Pancreas (tissue), 10 donors: Measurements from ENCODE around the gene KCNIP1. TPM values are rescaled to one million over a fixed set of nuclear protein-coding genes. Genes with fewer than 3 reads are reported as not detected.

Experiments
- ATAC-seq, 4 donors: fragments of 200-7000 bp; cut with Tn5 transposase; one replicate each; pipeline versions ENCODE4 v1.8.0 to v1.9.1; 2020; ENCODE audit warnings: mild to moderate bottlenecking in 4 of 4, moderate library complexity in 4 of 4
- DNase-seq, 6 donors: peaks; one replicate each; pipeline ENCODE4 v3.0.0-alpha.2; 2020
- FAIRE-seq: peaks from 2 replicates; lab custom pipeline; 2012; peaks lifted over from hg19 to GRCh38; lab: Jason Lieb, UNC
- H3K27ac ChIP-seq, 4 donors: fragments of 200-600 bp; sonication (generic); 1 replicate in 3 of 4; 2 replicates in 1 of 4; pipeline versions ENCODE4 v1.5.0 to v1.8.0; 2020
- H3K27me3 ChIP-seq, 4 donors: fragments of 200-600 bp; one replicate each; pipeline ENCODE4 v1.8.0; 2021
- H3K36me3 ChIP-seq, 3 donors: fragments of 200-600 bp; sonication (generic) in 1 of 3; one replicate each; pipeline versions ENCODE4 v1.5.0 to v1.8.0; 2020 to 2021
- H3K4me1 ChIP-seq, 3 donors: fragments of 200-600 bp; one replicate each; pipeline ENCODE4 v1.8.0; 2021
- H3K4me3 ChIP-seq, 4 donors: fragments of 200-600 bp; sonication (generic) in 2 of 4; one replicate each; pipeline versions ENCODE4 v1.5.0 to v1.8.0; 2020 to 2021
- H3K9me3 ChIP-seq, 4 donors: fragments of 200-600 bp; one replicate each; pipeline ENCODE4 v1.8.0; 2021
- WGBS, 2 donors: extraction: QIAGEN DNeasy Blood & Tissue Kit; methylation state at CpG; one replicate each; pipeline ENCODE4 v1.1.7; 2013; 5-methylcytosine and 5-hydroxymethylcytosine counted together
- intact Hi-C, 3 donors: fragments of 100-400 bp; cut with DNase I; formaldehyde crosslinking; loops; one replicate each; pipeline versions ENCODE4 v1.11.1 to v1.14.2; 2022
- polyA plus RNA-seq, 2 donors: library from polyadenylated mRNA; stranded (reverse); fragments of 200-250 nt; gene quantifications; one replicate each; pipeline ENCODE4 v1.2.3, GENCODE V29; 2013
- total RNA-seq, 6 donors: library from RNA; stranded (reverse); fragmentation: NEBNext Ultra II Directional in 4 of 6; extraction: Animal tissue kit (Norgen Biotek cat#: 25700) in 4 of 6; gene quantifications; one replicate each; pipeline versions ENCODE4 v1.2.1 to v1.2.4, GENCODE V29; 2021 to 2023
- TF ChIP-seq, protein P1 (sequence below), 4 donors: fragments of 200-600 bp; sonication (generic) in 3 of 4; IDR thresholded peaks; one replicate each; pipeline versions ENCODE4 v1.5.0 to v1.8.0; 2021; ENCODE audit warnings: antibody characterized with exemption in 4 of 4
- donor health status: healthy with polysubstance abuse.
- donor health status: DM: no; HTN: no; CAD: no; lungs with moderate emphysema.
- donor health status: DM: no; HTN: no; CAD: no.
- donor health status: control.
- donor health status: control.
- donor health status: Bipolar disorder and iron deficiency.
- donor health status: DM: yes; HTN: yes; CAD: no.
- donor health status: DM: no; HTN: no; CAD: no.
- donor health status: DM: no; HTN: no; CAD: no.
- donor health status: DM: yes; HTN: yes; CAD: no.

The KCNIP1 gene
- total and polyA plus RNA-seq, 8 donors, result 0.31 to 10.3 (median 1.1) TPM

DNA sequence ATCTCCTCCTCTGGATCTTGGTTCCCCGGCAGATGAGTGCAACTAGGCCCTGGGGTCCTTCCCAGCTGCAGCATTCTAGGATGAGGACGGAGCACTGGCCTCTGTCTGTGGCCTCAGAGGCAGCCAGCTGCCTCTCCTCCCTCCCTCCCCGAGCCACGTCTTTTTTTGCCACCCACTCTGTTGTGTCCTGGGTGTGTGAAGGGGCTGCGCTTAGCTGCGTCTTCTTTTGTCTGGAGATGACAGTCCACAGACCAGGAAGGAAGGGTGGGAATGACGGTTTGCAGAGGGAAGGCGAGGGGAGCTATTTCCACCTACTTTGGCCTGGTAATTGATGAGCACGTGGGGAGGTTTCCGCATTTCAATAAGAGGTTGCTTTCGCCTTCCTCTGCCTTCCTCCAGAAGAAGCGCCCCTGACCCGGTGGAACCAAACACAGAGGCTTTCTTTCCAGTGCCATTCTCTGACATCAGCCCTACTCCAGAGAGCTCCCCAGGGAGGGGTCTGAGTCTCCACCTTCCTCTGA is 245.2 kb downstream of the KCNIP1 start:
- H3K4me3 ChIP-seq, result no peak overlapping the region
- TF ChIP-seq, protein P1, sequence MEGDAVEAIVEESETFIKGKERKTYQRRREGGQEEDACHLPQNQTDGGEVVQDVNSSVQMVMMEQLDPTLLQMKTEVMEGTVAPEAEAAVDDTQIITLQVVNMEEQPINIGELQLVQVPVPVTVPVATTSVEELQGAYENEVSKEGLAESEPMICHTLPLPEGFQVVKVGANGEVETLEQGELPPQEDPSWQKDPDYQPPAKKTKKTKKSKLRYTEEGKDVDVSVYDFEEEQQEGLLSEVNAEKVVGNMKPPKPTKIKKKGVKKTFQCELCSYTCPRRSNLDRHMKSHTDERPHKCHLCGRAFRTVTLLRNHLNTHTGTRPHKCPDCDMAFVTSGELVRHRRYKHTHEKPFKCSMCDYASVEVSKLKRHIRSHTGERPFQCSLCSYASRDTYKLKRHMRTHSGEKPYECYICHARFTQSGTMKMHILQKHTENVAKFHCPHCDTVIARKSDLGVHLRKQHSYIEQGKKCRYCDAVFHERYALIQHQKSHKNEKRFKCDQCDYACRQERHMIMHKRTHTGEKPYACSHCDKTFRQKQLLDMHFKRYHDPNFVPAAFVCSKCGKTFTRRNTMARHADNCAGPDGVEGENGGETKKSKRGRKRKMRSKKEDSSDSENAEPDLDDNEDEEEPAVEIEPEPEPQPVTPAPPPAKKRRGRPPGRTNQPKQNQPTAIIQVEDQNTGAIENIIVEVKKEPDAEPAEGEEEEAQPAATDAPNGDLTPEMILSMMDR (IDR thresholded peaks at IDR 0.05), result no peak
- ATAC-seq (no peak), DNase-seq (no peak), FAIRE-seq (no peak)
- H3K27ac ChIP-seq, result peak overlapping the region in 3 of 4 donors; percentile 16 to 79 (median 22)
- H3K9me3 ChIP-seq, result no peaks in the 10 kb centered on the region
- peaks cover 0 to 20% (median 12%) of the 10 kb centered on the region in 3 donors for H3K4me1 ChIP-seq
- intact Hi-C loops, result loop anchor here in 2 of 3 donors (5.0 to 10.0 kb wide), 2 partner anchors 38 to 46 kb away; no protein-coding TSS in a partner anchor
- no peaks in the 10 kb centered on the region for H3K36me3 ChIP-seq
- no peaks in the 10 kb centered on the region for H3K27me3 ChIP-seq
- WGBS, 2 donors, result 81 to 85% methylated on average over 13 of the region's 13 CpGs

DNA sequence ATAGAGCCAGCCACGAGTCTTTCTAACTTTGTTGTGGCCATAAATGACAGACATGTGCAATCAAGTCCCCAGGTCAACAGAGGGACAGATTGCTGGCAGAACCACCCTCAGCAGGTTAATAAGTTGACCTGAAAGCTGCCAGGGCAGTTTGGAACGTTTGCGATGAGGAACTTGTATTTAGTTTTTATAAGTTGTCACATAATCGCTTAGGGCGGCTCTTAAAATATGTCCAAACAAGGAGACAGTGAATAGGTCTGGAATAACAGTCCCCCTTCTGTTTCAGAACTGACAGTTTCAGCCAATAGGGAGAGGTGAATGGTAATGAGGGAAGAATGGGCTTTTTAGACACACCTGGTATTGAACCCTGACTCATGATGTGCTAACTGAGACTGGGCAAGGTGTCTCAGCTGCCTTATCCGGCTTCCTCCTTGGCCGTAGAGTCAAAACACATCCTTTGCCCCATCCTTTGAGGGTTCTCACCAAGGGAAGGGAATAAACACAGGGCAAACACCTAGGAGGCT is 246.2 kb downstream of the KCNIP1 start:
- peaks cover 0 to 12% (median 9%) of the 10 kb centered on the region in 3 donors for H3K4me1 ChIP-seq
- TF ChIP-seq, protein P1 (IDR thresholded peaks at IDR 0.05), result no peak
- H3K4me3 ChIP-seq, result peak overlapping the region in 1 of 4 donors; percentile 32
- no peaks in the 10 kb centered on the region for H3K27me3 ChIP-seq
- intact Hi-C loops, result loop anchor here in 2 of 3 donors (5.0 to 10.0 kb wide), 2 partner anchors 37 to 45 kb away; no protein-coding TSS in a partner anchor
- WGBS, 2 donors, result 28% methylated on average over 7 of the region's 7 CpGs
- no peaks in the 10 kb centered on the region for H3K36me3 ChIP-seq
- no peaks in the 10 kb centered on the region for H3K9me3 ChIP-seq
- DNase-seq (peak in 3 of 6 donors; percentile 38 to 53 (median 42)), ATAC-seq (peak; percentile 32 to 65 (median 43)), FAIRE-seq (no peak)
- peak overlapping the region; percentile 66 to 79 (median 70) for H3K27ac ChIP-seq

DNA sequence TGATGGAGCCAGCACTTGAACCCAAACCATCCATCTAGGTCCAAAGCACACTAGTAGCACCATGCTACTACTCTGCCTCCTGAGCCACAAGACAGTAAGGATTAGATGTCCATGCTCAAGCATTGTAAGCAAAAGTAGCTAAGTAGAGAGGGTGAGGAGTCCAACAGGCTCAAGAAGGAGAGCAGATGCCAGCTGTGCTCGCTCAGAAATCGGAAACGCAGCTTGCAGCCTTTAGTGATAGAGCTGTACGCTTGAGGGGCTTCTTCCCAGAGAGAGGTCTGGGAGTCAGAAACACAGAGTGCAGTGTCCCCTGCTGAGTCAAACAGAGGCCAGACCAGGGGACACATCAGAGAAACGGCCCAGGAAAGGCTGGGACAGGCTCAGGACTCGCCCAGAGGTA is 247.0 kb downstream of the KCNIP1 start:
- 79 to 84% methylated on average over 6 of the region's 6 CpGs for WGBS, 2 donors

DNA sequence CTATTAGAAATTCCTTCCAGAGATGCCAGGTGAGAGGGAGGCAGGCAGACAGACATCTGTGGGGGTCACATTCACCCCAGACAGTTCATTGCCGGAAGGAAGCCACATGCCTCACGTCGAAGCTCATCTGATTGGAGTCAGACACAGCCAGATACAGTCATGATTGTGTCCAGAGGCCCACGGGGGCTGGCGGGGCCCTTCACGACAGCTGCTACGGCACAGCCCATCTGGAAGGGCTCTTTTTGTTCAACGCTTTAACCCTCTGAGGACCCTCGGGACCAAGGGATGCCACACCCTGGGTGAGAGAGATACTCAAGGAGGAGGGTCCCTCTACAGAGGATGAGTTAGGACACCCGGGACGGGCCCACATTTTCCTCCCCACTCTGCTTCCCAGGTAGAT is 247.8 kb downstream of the KCNIP1 start:
- intact Hi-C loops, result no loop called here

More for the DNA sequence above, 247.0 kb downstream of the KCNIP1 start:
- no peak for ATAC-seq
- intact Hi-C loops, result no loop called here
- H3K4me1 ChIP-seq, result peaks cover 6 to 15% (median 6%) of the 10 kb centered on the region in 3 donors
- H3K27me3 ChIP-seq, result no peaks in the 10 kb centered on the region
- H3K4me3 ChIP-seq, result peak overlapping the region in 1 of 4 donors; percentile 32
- peak overlapping the region; percentile 66 to 79 (median 70) for H3K27ac ChIP-seq
- no peaks in the 10 kb centered on the region for H3K9me3 ChIP-seq
- no peaks in the 10 kb centered on the region for H3K36me3 ChIP-seq
- no peak for DNase-seq
- no peak for FAIRE-seq
- TF ChIP-seq, protein P1 (IDR thresholded peaks at IDR 0.05), result no peak

More for the DNA sequence above, 247.8 kb downstream of the KCNIP1 start:
- Histone ChIP-seq H3K27me3 (no peaks in the 10 kb centered on the region), H3K36me3 (no peaks in the 10 kb centered on the region), H3K9me3 (no peaks in the 10 kb centered on the region), H3K4me1 (peaks cover 12 to 24% (median 14%) of the 10 kb centered on the region in 3 donors), H3K4me3 (peak overlapping the region in 1 of 4 donors; percentile 32), H3K27ac (peak overlapping the region; percentile 66 to 79 (median 70))
- FAIRE-seq (no peak), ATAC-seq (no peak), DNase-seq (no peak)
- TF ChIP-seq, protein P1 (IDR thresholded peaks at IDR 0.05), result no peak
- 60 to 74% methylated on average over 11 of the region's 11 CpGs for WGBS, 2 donors
